Amniotic stem cell (primary cell): Measurements from ENCODE around the gene CALD1.

Experiments used
- DNase-seq: peaks from one replicate; lab custom pipeline; 2025; lab: John Stamatoyannopoulos, UW

Gene CALD1

GRCh38 chr7:134761266-134761665, 18.2 kb upstream of the CALD1 start:
- DNase-seq, result no peak

- no peak for DNase-seq
Observed at GRCh38 chr7:134763960-134764359, 15.5 kb upstream of the CALD1 start.

- DNase-seq, result no peak
Observed at GRCh38 chr7:134764365-134764764, 15.1 kb upstream of the CALD1 start.

GRCh38 chr7:134766779-134767519, 12.5 kb upstream of the CALD1 start:
- no peak for DNase-seq

GRCh38 chr7:134767520-134768168, 11.8 kb upstream of the CALD1 start:
- DNase-seq, result no peak

- DNase-seq, result no peak
Observed at GRCh38 chr7:134768243-134768642, 11.2 kb upstream of the CALD1 start.

- DNase-seq, result no peak
Observed at GRCh38 chr7:134770676-134771075, 8.8 kb upstream of the CALD1 start.

GRCh38 chr7:134771111-134771510, 8.3 kb upstream of the CALD1 start:
- no peak for DNase-seq

GRCh38 chr7:134771889-134772288, 7.5 kb upstream of the CALD1 start:
- DNase-seq, result no peak

GRCh38 chr7:134772401-134772800, 7.0 kb upstream of the CALD1 start:
- DNase-seq, result no peak

- no peak for DNase-seq
Observed at GRCh38 chr7:134773164-134773563, 6.3 kb upstream of the CALD1 start.

GRCh38 chr7:134774119-134774518, 5.3 kb upstream of the CALD1 start:
- no peak for DNase-seq

GRCh38 chr7:134777470-134777869, 2.0 kb upstream of the CALD1 start:
- no peak for DNase-seq

GRCh38 chr7:134777908-134778580, 1.4 kb upstream of the CALD1 start:
- DNase-seq, result no peak

- DNase-seq, result no peak
Observed at GRCh38 chr7:134779741-134780065, 269 bp downstream of the CALD1 start.

- DNase-seq, result no peak
Observed at GRCh38 chr7:134780166-134780828, 863 bp downstream of the CALD1 start.

- DNase-seq, result no peak
Observed at GRCh38 chr7:134781171-134781570, 1.7 kb downstream of the CALD1 start.

- no peak for DNase-seq
Observed at GRCh38 chr7:134782121-134782623, 2.7 kb downstream of the CALD1 start.

- no peak for DNase-seq
Observed at GRCh38 chr7:134783294-134784069, 4.0 kb downstream of the CALD1 start.

- no peak for DNase-seq
Observed at GRCh38 chr7:134784251-134785049, 5.0 kb downstream of the CALD1 start.

- DNase-seq, result no peak
Observed at GRCh38 chr7:134785842-134786241, 6.4 kb downstream of the CALD1 start.
